ENCODE results near the gene MAST3.

Gene MAST3

DNA sequence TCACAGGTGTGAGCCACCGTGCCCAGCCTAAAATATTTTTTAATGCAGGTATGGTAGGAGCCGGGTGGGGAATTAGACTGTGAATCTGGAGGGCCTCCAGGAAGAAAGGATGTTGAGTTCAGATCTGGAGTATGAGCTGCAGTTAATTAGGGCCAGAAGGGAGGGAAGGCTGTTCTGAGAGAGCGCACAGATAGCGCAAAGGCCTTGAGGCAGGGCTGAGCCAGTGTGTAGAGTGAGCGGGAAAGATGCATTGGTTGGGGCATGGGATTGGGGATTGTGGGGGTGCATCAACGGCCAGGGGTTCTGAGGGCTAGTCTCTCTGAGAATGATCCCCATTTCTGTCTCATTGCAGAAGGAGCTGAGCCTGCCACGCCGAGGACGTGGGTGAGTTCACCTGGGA is 9.7 kb downstream of the MAST3 start:
- CTCF ChIA-PET, result no interaction called here
- H3K9me3 ChIP-seq (ENCODE audit: control insufficient read depth, insufficient read depth, low read depth, low read length), result no peaks in the 10 kb centered on the region
- H3K36me3 ChIP-seq (ENCODE audit: control insufficient read depth in 2 of 2, insufficient read depth in 1 of 2, low read length in 2 of 2), result peaks cover 0 to 3% of the 10 kb centered on the region in 2 experiments; a peak in 1 of 3 replicates
- H3K4me3 ChIP-seq (ENCODE audit: low read depth, low read length), result no peak overlapping the region
- H3K4me1 ChIP-seq (ENCODE audit: control insufficient read depth, insufficient read depth, low read length), result peaks cover 3% of the 10 kb centered on the region; the same call in 1 of the 2 replicates
- POLR2A ChIA-PET, result interaction anchor here (1.2 kb wide), 1 partner anchor 86 kb away, joined by 3 read pairs; the partner anchor contains the start of gene MPV17L2
- TF ChIP-seq ZNF510 (tag by site-specific recombination; IDR thresholded peaks at IDR 0.05; ENCODE audit: insufficient replicate concordance) (no peak), ZNF830 (tag by site-specific recombination; IDR thresholded peaks at IDR 0.05; ENCODE audit: low read depth) (no peak), WT1 (tag by site-specific recombination; IDR thresholded peaks at IDR 0.05) (peak; percentile 20; the same call in 1 of the 2 replicates), HOXC10 (CRISPR knock-in tag; IDR thresholded peaks at IDR 0.05) (no peak), OSR2 (tag by site-specific recombination; IDR thresholded peaks at IDR 0.05) (no peak), ZNF558 (tag by site-specific recombination; IDR thresholded peaks at IDR 0.05) (no peak)
- TF ChIP-seq, protein P1, sequence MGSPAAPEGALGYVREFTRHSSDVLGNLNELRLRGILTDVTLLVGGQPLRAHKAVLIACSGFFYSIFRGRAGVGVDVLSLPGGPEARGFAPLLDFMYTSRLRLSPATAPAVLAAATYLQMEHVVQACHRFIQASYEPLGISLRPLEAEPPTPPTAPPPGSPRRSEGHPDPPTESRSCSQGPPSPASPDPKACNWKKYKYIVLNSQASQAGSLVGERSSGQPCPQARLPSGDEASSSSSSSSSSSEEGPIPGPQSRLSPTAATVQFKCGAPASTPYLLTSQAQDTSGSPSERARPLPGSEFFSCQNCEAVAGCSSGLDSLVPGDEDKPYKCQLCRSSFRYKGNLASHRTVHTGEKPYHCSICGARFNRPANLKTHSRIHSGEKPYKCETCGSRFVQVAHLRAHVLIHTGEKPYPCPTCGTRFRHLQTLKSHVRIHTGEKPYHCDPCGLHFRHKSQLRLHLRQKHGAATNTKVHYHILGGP (tag by site-specific recombination; IDR thresholded peaks at IDR 0.05), result no peak
- TF ChIP-seq, protein P2, sequence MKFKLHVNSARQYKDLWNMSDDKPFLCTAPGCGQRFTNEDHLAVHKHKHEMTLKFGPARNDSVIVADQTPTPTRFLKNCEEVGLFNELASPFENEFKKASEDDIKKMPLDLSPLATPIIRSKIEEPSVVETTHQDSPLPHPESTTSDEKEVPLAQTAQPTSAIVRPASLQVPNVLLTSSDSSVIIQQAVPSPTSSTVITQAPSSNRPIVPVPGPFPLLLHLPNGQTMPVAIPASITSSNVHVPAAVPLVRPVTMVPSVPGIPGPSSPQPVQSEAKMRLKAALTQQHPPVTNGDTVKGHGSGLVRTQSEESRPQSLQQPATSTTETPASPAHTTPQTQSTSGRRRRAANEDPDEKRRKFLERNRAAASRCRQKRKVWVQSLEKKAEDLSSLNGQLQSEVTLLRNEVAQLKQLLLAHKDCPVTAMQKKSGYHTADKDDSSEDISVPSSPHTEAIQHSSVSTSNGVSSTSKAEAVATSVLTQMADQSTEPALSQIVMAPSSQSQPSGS (tag by site-specific recombination; IDR thresholded peaks at IDR 0.05; ENCODE audit: low read depth), result no peak
- no peak overlapping the region for H3K27ac ChIP-seq (ENCODE audit: extremely low read depth, low read depth, low read length)

GRCh38 chr19:18108897-18109296 is 11.3 kb downstream of the MAST3 start:
- H3K9me3 ChIP-seq (ENCODE audit: control insufficient read depth, insufficient read depth, low read depth, low read length), result no peaks in the 10 kb centered on the region
- no peak for TF ChIP-seq ZNF335 (tag by site-specific recombination; conservative IDR thresholded peaks at IDR 0.05)
- TF ChIP-seq ZNF248 (tag by site-specific recombination; IDR thresholded peaks at IDR 0.05), result no peak
- no peak for TF ChIP-seq ZNF146 (tag by site-specific recombination; IDR thresholded peaks at IDR 0.05)
- no peak for TF ChIP-seq ZNF621 (tag by site-specific recombination; IDR thresholded peaks at IDR 0.05)
- no peak for TF ChIP-seq ZNF791 (tag by site-specific recombination; IDR thresholded peaks at IDR 0.05)
- TF ChIP-seq KLF1 (tag by site-specific recombination; IDR thresholded peaks at IDR 0.05), result no peak
- TF ChIP-seq, protein P3, sequence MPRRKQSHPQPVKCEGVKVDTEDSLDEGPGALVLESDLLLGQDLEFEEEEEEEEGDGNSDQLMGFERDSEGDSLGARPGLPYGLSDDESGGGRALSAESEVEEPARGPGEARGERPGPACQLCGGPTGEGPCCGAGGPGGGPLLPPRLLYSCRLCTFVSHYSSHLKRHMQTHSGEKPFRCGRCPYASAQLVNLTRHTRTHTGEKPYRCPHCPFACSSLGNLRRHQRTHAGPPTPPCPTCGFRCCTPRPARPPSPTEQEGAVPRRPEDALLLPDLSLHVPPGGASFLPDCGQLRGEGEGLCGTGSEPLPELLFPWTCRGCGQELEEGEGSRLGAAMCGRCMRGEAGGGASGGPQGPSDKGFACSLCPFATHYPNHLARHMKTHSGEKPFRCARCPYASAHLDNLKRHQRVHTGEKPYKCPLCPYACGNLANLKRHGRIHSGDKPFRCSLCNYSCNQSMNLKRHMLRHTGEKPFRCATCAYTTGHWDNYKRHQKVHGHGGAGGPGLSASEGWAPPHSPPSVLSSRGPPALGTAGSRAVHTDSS (tag by site-specific recombination; IDR thresholded peaks at IDR 0.05), result no peak
- no peak for TF ChIP-seq SCRT2 (tag by site-specific recombination; IDR thresholded peaks at IDR 0.05)
- no peak for TF ChIP-seq ZNF747 (tag by site-specific recombination; IDR thresholded peaks at IDR 0.05)
- no peak for TF ChIP-seq ZNF645 (tag by site-specific recombination; IDR thresholded peaks at IDR 0.05)
- TF ChIP-seq REPIN1 (tag by site-specific recombination; IDR thresholded peaks at IDR 0.05; ENCODE audit: low read depth), result no peak
- TF ChIP-seq MZF1 (tag by site-specific recombination; IDR thresholded peaks at IDR 0.05; ENCODE audit: borderline replicate concordance), result no peak
- no peak for TF ChIP-seq KLF8 (tag by site-specific recombination; IDR thresholded peaks at IDR 0.05)
- TF ChIP-seq ZNF549 (tag by site-specific recombination; IDR thresholded peaks at IDR 0.05), result no peak
- no peak for TF ChIP-seq ZNF530 (tag by site-specific recombination; IDR thresholded peaks at IDR 0.05; ENCODE audit: low read depth)
- TF ChIP-seq OSR2 (tag by site-specific recombination; IDR thresholded peaks at IDR 0.05), result no peak
- no peak for TF ChIP-seq ZNF670 (tag by site-specific recombination; IDR thresholded peaks at IDR 0.05; ENCODE audit: low read depth)
- no peak overlapping the region for H3K27ac ChIP-seq (ENCODE audit: extremely low read depth, low read depth, low read length)
- H3K4me1 ChIP-seq (ENCODE audit: control insufficient read depth, insufficient read depth, low read length), result peaks cover 3% of the 10 kb centered on the region; the same call in 1 of the 2 replicates
- ChIA-PET CTCF (interaction anchor here (0.7 to 5.1 kb wide), 5 partner anchors 45 to 145 kb away, joined by 3 to 52 read pairs (median 3); no protein-coding TSS in a partner anchor), POLR2A (interaction anchor here (0.5 to 1.3 kb wide), 3 partner anchors 16 to 173 kb away, joined by 3 to 6 read pairs (median 5); partner anchors contain the start of gene JUND)
- peaks cover 0 to 3% of the 10 kb centered on the region in 2 experiments; a peak in 1 of 3 replicates for H3K36me3 ChIP-seq (ENCODE audit: control insufficient read depth in 2 of 2, insufficient read depth in 1 of 2, low read length in 2 of 2)
- H3K4me3 ChIP-seq (ENCODE audit: low read depth, low read length), result no peak overlapping the region

All from HEK293 (cell line).